GM12891 (cell line): ENCODE data around the gene CYP1B1.
A peak's percentile ranks its signal among the peaks of the same experiment; 100 is the strongest.
"Not testable (repeated sequence)": the region's sequence is repeated elsewhere in the genome, so short reads cannot be mapped to it uniquely, and the experiment has no call there.

Source experiments
- DNase-seq: peaks from one replicate; pipeline ENCODE4 v3.0.0; 2011; ENCODE audit warnings: low spot score; ENCODE audit not compliant: insufficient read length
- FAIRE-seq: peaks from 2 replicates; lab custom pipeline; 2011; peaks lifted over from hg19 to GRCh38; lab: Jason Lieb, UNC
- PAX5 ChIP-seq: IDR thresholded peaks from 2 replicates; pipeline ENCODE4 v1.6.1; 2011; ENCODE audit warnings: low read length, moderate library complexity, mild to moderate bottlenecking; ENCODE audit not compliant: insufficient read depth, severe bottlenecking
- POLR2A ChIP-seq: IDR thresholded peaks from 2 replicates; pipeline ENCODE4 v1.6.1; 2011; ENCODE audit warnings: low read depth, low read length, control low read depth
- POLR2AphosphoS5 ChIP-seq: IDR thresholded peaks from 2 replicates; pipeline ENCODE4 v1.6.1; 2011; ENCODE audit warnings: low read depth, low read length, control low read depth
- POU2F2 ChIP-seq: IDR thresholded peaks from 2 replicates; pipeline ENCODE4 v1.6.1; 2011; ENCODE audit warnings: low read depth, mild to moderate bottlenecking, control low read depth, low read length, moderate library complexity
- SPI1 ChIP-seq: IDR thresholded peaks from 2 replicates; pipeline ENCODE4 v1.6.1; 2011; ENCODE audit warnings: low read depth, low read length, control low read depth
- TAF1 ChIP-seq: IDR thresholded peaks from 2 replicates; pipeline ENCODE4 v1.6.1; 2011; ENCODE audit warnings: low read depth, low read length, control low read depth

Gene CYP1B1

DNA sequence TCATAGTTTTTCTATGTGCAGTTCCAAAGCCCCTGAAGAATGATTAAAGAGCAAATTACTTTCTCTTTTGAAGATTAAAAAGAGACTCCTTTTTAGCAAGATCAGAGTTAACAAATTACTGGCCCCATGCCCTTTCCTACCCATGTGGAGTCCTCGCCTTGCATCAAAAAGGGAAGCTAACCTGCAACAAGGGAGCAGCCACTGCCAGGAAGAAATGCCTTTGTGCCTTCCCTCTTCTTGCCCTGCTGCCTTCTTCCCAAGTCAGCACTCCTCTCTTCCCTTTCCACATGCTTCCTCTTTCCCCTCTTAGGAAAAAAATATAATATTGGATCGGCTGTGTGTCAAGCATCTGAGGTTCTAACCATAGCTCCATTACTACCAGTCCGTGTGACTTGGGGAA, 37.1 kb upstream of the CYP1B1 start:
- FAIRE-seq (no peak), DNase-seq (no peak)
- TF ChIP-seq POLR2AphosphoS5 = no peak
- no peak for TF ChIP-seq POLR2A

DNA sequence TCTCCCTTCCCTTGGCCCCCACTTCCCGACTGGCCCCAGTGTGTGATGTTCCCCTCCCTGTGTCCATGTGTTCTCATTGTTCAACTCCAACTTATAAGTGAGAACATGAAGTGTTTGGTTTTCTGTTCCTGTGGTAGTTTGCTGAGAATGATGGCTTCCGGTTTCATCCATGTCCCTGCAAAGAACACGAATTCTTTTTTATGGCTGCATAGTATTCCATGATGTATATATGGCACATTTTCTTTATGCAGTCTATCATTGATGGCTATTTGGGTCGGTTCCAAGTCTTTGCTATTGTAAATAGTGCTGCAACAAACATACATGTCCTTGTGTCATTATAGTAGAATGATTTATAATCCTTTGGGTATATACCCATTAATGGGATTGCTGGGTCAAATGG, 35.4 kb upstream of the CYP1B1 start:
- not testable (repeated sequence) for DNase-seq, FAIRE-seq

GRCh38 chr2:38109732-38110181, 33.8 kb upstream of the CYP1B1 start:
- FAIRE-seq = no peak
- TF ChIP-seq PAX5 = no peak
- TF ChIP-seq SPI1 = no peak
- DNase-seq = no peak

DNA sequence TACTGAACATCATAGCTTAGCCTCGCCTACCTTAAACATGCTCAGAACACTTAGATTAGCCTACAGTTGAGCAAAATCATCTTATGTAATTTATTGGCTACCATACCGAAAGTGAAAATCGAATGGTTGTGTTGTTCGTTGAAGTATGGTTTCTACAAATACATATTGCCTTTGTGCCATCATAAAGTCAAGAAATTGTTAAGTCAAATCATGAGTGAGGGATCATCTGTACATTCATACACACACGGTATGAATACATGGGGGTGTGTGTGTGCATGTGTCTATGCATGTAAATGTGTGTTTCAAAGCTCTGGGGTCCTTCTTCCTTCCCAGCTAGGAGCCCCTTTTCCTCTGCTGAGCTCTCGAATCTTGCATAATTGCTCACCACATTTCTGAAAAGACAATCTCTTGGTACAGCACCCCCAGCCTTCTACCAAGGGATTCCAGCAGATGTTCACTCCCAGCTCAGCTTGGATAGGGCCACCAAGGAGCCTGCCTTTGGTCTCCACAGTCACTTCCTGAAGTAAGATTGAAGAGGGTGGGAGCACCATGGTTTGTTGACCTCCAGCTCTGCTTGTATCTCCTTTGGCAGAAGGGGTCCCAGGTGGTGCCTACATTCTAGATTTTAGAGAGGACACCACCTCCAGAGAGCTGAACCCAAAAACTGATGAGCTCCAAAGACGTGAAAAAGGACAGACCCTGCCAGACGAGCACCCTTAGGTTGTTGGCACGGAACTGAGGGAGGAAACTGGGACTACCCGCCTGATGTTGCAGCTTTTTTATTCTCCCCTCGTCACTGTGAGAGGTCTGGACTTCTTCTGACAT, 33.2 kb upstream of the CYP1B1 start:
- no peak for FAIRE-seq

GRCh38 chr2:38107738-38108410, 31.9 kb upstream of the CYP1B1 start:
- FAIRE-seq (no peak), DNase-seq (no peak)
- TF ChIP-seq POU2F2 = no peak
- TF ChIP-seq SPI1 = no peak
- TF ChIP-seq TAF1 = no peak
- TF ChIP-seq POLR2AphosphoS5 = no peak
- no peak for TF ChIP-seq PAX5
- no peak for TF ChIP-seq POLR2A

More for the DNA sequence above, 33.2 kb upstream of the CYP1B1 start:
- TF ChIP-seq TAF1 (no peak), POLR2A (no peak), POU2F2 (no peak), PAX5 (no peak), POLR2AphosphoS5 (no peak), SPI1 (no peak)
- no peak for DNase-seq

DNA sequence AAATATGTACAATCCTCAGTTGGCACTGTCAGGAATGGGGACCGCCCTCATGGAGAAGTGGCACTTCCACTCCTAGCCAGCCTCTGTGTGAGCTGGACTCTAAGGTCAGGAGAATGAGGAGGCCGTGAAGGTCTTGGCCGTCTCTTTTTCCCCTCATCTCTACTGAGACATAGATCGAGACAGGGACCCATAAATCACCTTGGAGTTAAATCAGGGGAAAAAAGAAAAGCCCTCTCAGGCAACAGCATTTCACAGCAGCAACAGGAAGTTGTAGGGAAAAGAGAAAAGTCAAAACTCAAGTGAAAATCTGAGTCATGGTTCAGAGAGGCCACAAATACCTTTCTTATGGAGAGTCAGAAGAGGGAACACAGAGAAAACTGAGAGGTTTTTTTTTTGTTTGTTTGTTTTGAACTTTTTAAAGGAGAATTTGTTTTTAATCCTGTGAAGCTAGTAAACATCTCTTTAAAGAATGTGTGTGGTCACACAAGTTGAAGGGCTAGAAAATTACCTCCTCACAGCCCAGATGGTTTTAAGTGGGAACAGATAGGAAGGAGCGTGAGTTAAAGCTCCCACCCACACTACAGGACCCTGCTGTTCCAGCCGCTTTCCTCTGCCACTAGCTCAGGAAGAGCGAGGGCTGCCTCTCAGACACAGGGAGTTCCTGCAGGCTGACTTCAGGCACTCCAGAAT, 30.6 kb upstream of the CYP1B1 start:
- FAIRE-seq (no peak), DNase-seq (no peak)
- TF ChIP-seq PAX5 (no peak), TAF1 (0 out of 2 replicates have a peak, but pooled peaks have one; percentile 16)

- TF ChIP-seq POLR2AphosphoS5 (no peak), SPI1 (no peak), TAF1 (no peak), POU2F2 (no peak), POLR2A (no peak), PAX5 (no peak)
- FAIRE-seq (no peak), DNase-seq (no peak)
These were observed 30.0 kb upstream of the CYP1B1 start for GRCh38 chr2:38105922-38106321.

DNA sequence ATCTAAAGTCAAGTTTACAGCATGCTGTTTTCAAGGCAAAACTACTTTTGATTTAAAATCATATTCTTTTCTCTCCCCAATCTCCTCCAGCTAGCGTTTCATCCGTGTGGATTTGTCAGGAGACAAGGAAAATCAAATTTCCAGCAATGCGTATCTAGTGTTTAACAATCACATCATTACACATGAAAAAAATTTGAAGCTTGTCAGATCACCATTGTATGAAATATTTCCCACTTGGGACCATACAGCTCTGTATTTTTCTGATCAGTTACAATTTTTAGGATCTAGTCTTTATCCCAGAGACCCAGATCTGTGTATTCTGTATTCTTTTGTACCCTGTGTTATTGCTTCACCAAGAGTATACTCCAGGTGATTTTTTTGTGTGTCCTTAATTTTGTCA, 28.6 kb upstream of the CYP1B1 start:
- FAIRE-seq (no peak), DNase-seq (no peak)
- TF ChIP-seq POU2F2 = no peak
- TF ChIP-seq TAF1 = no peak
- no peak for TF ChIP-seq POLR2A

DNA sequence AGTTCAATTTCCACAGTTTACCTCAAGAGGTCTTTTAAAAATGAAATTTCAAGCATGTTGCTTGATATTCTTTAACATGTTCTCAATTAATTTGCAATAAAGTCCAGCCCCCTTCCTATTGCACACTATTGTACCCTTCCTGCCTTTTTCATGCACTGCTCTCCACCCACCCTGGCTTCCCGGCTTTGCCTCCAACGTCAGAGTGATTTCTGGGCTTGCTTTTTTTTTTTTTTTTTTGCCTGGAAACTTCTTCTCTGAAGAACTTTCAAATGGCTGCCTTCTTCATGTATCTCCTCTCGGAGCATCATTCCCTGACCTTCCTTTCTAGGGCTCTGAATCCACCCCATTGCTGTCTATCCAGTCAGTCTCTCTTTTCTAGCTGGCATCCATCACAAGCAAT, 24.4 kb upstream of the CYP1B1 start:
- no peak for FAIRE-seq
- no peak for DNase-seq
- no peak for TF ChIP-seq TAF1
- TF ChIP-seq PAX5 = no peak
- TF ChIP-seq POU2F2 = no peak
- no peak for TF ChIP-seq SPI1
- TF ChIP-seq POLR2AphosphoS5 = no peak

DNA sequence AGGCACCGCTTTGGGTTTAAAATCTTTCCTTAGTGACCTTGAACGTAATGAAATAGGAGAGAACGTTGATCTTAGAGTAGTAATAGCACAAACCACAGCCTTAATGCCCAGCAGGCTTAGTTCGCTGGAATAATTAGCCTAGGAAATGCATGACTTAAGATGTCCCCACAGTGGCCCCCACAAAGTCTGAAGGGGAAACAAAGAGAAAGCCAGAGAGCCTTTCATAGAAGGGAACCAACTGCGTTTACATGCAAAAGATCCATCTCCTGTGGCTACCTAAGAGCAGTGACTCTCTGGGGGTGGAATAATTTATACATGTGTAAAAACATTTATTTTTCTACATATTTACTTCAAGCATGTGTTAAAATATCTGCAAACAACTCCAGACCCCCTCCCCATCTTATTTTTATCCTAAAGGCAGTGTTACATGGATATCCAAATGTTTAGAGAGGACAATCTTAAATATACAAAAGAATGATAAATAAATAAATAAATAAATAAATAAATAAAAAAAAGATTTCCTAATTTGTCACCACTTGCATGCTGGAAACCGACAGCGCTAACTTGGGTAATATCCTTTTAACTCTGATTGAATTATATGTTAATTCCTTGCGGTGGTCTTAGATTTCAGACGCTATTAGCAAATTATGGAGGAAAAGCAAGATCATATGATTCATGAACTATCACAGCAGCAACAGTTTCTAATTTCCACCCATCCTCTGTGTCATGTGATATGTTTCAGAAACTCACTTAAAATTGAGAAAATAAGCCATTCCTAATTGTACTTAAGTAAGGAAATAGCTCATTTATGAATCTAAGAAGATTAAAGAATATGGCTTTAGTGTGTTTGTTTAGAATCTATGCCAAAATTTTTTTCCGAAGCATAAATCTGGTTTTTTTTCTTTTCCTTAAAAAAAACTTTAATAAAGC, 23.4 kb upstream of the CYP1B1 start:
- FAIRE-seq = no peak
- DNase-seq = no peak
- TF ChIP-seq POLR2A = no peak
- no peak for TF ChIP-seq POU2F2
- TF ChIP-seq POLR2AphosphoS5 = no peak
- no peak for TF ChIP-seq PAX5
- TF ChIP-seq TAF1 = no peak
- no peak for TF ChIP-seq SPI1
